GM18858 (cell line): ENCODE measurements around the gene LRP1B.

ENCODE experiments used
- ATAC-seq: cut with Tn5 transposase; IDR thresholded peaks from one replicate; pipeline ENCODE4 v1.9.1; 2021; ENCODE audit not compliant: unreplicated experiment

The LRP1B gene

DNA sequence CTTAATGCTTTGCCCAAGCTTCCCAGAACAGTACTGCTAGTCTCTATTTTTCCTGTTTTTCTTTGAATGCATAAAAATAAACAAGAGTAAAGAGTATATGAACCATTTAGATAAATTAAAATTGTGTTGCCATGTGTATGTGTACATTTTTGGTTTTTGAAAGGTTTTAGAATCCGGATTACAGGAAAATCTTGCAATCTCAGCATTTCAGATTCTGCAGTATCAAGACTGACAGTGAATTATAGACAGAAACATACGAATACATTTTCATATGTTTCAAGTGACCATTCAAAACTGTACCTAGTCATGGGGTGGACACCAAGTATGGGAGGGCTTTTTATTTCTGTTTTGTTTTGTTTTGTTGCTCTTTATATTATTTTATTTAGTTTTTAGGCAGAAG, 604.1 kb downstream of the LRP1B start:
- ATAC-seq: no peak

DNA sequence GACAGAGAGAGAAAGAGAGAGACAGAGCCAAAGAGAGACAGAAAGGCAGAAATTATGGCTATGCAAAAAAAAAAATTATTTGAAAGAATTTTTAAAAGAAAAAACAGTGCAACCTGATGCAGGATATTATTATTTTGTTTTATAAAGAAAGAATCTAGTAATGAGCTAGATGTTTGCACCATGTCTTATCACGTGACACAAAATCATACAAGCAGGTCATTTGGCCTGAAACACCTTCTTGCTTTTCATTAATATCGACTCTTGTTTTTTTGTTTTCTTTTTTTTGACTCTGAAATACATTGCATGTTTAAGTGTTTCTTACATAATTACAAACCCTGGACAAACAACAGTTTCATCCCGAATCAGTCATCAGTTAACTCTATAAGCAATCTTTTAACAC, 606.0 kb downstream of the LRP1B start:
- no peak for ATAC-seq

DNA sequence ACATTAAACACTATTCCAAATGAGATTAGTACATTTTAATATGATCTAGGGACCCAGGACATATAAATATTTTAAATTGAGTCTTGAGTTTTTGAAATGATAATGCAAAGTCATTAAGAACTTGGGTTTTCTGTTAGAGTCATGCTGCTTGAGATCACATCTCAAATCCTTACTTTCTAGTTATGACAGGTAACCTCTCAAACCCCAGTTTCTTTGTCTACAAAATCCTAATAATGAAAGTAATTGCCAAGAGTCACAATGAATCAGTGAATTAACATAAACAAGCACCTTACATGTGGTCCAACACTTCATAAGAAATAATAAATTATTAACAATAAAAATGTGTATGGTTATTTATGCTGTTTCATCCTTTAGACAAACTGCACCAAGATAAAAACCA, 607.6 kb downstream of the LRP1B start:
- peak; percentile 63 for ATAC-seq

DNA sequence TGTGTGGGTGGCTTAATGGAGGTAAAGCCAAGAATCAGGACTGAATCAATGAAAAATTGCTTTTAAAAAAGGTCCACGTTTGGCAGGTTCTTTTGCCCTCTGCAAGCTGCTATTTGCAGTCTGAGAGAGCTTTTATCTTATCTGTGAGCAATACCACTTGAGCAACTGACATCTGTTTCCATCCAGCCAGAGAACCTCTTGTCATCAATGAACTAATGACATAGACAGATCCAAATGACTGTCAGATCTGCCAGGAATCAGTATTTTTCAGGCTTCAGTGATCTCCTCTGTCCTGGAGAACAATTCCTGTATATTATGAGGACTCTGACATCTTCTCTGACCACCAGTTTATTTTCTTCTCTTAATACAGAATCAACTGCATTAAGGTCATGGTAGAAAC, 608.1 kb downstream of the LRP1B start:
- no peak for ATAC-seq

DNA sequence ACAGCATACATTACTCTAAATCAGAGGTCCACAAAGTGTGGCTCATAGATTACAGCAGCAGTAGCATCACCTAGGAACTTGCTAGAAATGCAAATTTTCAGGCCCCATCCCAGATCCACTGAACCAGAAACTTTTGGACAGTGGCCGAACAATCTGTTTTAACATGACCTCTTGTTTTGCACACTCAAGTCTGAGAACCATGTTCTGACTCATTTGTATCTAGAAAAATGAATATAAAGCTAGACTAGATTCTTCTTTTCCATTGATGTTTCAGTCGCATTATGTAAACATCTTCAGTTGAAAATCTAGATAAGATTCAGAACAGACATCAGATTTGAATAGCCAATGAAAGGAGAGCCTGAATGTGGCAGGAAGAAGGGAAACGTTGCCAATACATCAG, 608.8 kb downstream of the LRP1B start:
- ATAC-seq: peak; percentile 44

DNA sequence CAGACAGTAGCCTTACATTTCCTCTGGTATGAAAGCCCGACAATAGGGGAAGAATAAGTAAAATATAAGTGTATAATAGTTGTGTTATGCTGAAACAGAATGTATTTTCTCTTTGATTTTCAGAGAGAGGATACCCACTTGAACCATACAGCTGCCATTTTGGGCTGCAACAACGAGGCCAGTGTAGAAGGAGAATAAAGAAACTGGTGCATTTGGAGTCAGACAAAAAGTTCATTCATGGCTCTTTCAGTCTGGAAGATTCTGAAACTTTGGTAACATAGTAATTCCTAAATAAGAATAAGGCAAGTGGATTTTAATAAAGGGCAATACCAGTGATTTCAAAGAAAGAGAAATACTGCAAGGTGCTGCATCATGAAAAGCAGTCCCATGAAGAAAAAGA, 610.9 kb downstream of the LRP1B start:
- ATAC-seq: no peak

DNA sequence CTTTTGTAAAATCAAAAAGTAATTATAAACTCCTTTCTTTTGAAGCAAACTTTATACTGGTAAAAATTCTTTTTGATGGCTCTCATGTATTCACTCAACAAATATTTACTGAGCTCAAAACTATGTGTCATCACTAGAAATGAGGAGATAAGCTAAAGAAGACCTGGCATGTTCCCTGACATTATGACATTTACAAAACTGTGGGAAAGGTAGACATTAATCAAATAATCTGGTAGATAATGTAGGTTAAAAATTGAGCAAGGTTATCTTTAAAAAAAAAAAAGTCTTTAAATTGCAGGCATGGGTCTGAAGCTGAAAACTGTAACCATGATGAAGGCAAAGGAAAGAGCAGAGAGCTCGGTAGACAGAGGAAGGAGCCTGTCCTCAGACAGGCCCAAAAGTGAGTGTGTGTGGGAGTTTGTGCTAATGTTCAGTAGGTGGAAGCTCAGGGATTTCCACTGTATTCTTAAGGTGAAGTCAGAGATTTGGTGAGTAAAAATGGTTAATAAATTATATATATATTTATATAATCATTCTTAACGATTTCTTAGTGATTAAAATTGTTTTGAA, 612.9 kb downstream of the LRP1B start:
- ATAC-seq: no peak

DNA sequence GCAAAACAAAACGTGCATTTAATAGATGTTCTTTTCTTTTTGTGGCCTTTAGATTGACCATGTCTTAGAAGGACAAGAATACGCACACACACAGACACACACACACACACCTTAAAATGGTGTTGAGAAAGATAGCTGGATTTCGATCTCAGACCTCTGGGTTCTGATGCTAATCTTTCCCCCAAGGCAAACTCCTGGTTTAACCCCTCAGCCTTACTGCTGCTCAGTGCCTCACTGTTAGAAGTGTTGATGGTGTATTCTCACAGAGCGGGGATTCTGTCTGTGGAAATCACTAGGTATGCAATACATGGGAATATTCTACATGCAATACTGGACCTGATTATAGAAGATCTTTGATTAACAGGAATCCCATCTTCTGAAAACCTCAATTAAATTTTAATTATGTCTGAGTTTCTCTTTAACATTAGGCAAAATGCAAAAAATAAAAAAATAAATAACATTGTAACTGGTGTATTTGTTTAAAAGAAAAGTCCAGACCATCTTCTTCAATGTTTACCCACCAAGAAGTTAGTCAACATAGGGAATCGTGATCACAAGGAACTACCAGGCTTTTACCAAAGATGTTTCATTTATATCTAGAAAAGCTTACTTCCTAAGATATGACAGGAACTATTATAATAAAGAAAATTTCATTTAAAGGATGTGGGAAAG, 613.5 kb downstream of the LRP1B start:
- no peak for ATAC-seq

DNA sequence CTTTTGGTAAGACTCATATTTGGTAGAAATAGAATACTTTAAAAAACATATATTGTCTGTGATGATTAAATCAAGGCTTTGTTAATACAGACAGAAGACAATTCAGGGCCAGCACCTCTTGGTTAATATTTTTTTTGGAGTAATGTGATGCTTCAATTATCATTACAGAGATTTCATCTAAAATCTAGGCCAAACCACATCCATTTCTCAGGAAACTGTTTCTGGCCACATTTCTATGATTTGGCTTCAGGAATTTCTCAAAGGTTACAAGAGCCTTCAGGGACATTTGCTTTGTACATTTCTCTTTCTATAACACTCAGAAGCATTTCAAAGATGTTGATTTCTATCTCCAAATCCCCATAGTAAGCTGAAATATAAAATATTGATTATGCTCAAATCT, 614.9 kb downstream of the LRP1B start:
- ATAC-seq: no peak

DNA sequence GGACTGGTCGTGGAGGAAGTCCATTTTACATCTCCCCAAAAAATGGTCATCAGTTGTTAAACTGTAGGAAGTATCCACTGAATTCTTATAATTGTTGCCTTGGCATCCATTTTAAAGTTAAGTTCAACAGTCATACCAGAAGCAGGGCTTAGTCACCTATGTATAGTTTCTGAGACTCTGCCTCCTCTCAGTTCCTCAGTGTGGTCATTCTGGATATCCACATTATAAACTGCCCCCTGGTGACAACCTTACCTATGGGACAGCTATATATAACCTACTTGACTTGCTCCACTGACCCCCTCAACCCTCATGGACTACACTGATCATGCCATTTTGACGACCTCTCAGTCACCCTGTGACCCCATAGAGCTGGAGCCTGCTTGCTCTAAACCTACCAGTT, 617.0 kb downstream of the LRP1B start:
- peak; percentile 100 for ATAC-seq

DNA sequence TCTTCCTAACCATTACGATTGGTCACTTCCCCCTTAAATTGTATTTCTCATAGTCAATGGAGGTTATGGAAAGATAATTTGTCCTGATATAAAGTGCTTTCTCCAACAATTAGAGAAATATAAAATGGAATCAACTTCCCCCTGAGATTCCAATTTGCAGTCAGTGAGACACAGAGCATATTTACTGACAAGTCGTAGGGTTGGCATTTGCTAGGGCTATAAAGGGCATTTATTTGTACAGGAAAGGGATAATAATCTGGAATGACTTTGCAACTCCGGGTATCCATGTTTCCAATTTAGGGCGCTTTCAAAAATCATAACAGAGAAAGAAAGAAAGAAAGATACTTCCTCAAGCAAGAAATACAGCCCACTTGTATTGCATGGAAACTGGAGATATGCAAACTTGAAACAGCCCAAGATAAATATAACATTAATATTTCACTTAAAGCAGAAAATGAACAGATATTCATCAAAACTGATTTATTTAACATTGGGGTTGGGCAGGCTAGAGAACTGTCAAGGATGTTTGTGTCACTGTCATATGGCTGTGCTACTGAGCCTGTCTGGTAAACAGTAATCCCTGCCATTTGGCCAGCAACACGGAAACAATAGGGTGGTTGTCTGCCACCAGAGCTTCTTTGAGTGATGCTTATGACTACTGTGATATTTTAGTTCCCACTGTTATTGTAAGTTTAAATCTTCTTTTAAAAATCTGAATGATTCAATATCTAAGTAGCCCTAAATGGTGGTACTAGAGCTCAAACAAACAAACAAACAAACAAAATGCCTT, 621.8 kb downstream of the LRP1B start:
- ATAC-seq: no peak

DNA sequence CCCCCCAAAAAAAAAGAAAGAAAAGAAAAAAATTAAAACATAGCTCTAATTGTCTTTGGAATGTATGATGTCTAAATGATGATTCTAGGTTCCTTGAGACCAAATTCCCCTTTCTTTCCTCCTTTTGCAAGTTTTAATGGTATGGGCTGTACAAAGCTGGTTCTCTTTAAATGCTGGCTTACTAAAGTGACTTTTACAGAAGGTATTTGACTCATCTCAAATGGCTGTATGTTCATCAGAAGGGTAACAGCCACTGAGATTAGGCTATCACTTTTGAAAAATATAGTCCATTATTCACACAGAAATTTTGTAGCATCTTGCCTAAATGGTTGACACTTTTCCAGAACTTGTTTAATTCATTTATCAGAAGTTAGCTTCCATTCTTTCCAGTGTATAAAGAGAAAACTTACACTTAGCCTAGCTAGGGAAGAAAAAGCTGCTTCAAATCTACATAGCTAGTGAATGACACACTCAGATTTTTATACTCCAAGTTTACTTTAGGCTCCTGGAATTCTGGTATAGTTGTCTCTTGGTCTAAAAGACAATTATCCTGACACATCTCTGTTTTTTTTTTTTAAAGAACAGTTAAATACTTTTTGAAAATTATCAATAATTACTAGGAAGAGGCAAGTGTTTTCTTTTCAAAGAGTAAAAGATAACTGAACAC, 622.6 kb downstream of the LRP1B start:
- no peak for ATAC-seq

DNA sequence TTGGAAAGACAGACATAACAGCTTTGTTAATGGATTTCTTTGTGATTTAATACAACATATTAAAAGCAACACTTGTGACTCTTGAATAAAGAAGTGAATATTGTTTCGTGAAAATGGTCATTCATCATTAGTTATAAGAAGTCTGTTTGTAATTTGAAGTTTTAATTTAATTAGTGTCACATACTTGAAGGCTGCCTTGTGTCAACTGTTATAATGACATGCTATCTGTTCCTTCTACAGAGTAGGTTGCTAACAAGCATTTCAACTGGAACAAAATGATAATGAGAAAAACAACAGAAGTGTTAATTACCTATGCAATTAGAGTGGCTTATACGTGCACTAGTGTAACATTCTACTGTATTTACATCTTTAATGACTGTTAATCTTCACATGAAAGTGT, 624.7 kb downstream of the LRP1B start:
- no peak for ATAC-seq

DNA sequence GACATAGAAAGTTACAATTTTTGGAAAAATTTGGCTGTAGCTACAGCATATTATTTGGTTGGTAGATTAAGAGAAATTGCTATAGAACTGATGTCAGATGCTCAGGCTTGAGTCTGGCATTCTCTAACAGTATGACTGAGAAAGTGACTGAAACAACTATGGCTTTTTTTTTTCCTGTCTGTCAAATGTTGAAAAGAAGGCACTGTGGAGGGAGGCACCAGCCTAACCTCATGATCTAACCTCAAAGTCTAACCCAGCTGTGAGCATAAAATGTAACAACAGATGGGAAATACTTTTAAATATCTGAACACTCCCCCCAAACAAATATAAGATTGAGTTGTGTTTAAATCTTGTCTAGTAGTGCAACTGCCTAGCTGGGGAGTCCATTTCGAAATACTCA, 629.1 kb downstream of the LRP1B start:
- ATAC-seq: no peak

DNA sequence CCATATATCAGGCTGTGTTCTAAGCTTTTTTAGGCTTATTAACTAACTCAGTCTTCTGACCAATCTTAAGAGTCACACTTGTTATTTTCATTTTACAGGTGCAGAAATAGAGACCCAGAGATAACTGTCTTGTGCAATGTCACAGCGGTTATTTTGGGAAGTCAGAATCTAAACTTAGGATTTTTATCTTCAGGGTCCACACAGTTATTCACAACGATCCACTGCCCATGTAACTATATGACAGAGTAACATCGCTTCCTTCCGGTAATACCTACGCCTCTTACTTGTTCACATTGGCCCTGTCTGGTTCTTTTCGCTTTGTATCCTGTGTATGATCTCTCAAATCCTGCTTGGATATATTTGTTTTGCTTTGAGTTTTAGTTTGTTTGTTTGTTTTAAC, 631.7 kb downstream of the LRP1B start:
- no peak for ATAC-seq

DNA sequence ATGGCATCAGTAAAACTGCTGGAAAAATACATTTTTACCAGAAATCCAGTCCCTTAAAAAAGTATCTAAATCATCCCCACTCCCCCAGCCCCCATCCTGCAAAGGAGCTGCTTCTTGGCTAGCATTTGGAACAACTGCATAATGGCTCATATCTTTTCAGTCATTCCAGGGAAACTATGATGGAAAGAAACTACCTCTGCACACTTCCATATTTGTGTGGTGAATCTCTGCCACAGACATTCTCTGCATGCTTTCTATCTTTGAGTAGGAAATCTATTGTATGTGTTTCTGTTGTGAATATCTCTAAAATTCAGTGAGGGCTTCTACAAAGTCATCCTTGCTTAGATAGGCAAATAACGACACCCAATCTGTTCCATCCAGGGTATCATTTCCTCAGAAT, 632.3 kb downstream of the LRP1B start:
- no peak for ATAC-seq

DNA sequence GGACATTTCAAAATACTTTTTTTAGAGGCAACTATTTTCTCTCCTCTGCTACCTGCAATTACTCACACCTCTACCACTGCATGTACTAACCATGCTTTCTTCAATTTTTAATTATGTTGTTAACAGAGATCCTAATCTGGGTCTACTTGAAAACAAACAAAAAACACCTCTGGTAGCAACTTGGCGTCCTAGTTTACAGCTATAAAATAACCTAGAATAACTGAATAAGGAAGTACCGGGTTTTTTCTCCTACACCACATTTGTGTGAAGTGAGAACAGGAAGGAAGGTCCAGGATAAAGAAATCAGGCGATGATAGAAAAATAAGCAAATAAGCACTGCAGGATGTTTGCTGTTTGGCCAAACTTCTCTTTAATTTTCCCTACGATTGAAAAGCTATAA, 633.5 kb downstream of the LRP1B start:
- ATAC-seq: no peak

DNA sequence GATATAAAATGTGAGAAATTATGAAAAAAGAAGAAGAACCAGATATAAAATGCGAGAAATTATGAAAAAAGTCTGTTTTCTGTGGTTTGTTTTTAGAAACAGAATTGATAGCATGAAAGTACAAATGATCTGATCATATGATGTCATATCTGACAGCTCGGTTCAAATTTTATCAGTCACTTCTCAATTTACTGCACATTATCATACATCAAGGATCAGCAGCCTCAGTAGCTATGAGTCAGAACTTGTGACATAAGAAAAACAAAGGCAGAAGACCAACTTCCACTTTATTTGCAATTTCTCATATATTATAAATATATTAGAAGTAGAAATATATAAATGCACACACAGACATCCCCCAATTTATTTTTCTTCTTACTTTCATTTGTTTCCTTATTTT, 634.0 kb downstream of the LRP1B start:
- ATAC-seq: no peak

DNA sequence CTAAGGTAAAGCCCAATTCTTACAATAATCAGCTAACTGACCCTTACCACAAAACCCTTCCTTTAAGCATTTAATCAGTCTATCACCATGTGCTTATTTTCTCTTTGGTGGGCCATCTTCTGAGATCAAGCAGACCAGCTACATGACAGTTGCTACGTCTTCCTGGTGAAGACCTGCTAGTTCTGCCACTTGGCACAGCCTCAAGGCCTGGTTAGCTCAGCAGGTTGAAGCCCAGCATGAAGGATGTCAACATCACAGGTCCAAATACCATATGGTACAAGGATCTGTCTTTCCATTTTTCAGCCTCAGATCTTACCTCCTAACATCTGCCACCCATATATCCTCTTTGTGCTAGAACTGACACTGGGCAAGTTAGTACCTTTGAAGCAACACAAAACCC, 636.9 kb downstream of the LRP1B start:
- ATAC-seq: no peak

DNA sequence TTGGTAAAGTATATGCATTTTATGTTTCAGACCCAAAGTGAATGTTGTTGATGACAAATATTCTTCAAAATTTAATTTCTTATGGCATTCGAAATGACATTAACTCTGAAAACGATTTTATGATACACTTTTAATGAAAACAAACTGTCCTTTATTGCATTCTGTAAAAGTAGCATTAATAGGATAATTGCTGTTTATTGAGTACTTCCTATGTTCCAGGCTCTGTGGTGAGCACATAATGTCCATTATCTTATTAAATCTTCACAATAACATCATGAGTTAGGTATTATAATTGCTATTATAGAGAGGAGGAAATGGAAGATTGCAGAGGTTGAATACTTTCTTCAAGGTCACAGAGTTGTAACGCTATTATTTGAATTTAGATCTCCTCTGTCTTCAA, 638.0 kb downstream of the LRP1B start:
- no peak for ATAC-seq

DNA sequence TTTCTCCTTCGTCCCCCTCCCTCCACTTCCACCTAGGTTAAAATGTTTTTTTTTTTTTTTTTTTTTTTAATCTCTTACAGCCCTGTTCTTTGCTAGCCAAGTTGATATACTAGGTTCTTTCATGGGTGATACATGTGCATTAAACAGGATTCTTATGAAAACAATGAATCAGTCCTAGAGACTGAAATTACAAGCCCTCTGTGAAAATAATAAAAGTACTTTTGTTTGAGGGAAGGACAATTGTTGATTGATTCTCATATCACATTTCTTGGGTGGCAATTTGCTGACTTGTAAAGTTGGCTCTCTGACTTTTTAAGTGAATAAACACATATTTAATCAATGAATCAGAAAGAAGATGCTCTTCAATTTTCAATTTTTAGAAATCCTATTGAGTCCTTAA, 639.9 kb downstream of the LRP1B start:
- ATAC-seq: no peak

DNA sequence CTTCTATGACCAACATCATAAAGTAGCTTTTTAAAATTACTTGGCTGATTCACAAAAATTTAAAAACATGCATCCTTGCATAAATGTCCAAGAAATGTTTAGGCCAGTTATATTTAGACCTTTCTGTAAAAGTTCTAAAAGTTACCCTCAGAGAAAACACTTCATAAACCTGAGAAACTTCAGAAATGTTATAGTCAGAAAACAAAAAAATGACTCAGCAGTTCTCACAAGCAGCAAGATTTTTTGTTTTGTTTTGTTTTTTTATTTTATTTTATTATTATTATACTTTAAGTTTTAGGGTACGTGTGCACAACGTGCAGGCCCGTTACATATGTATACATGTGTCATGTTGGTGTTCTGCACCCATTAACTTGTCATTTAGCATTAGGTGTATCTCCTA, 648.1 kb downstream of the LRP1B start:
- no peak for ATAC-seq
